A549 treated with GW870086 at 1 μM for 4 hours (cell line): ENCODE measurements around the gene FBXO3. TPM values are rescaled to one million over a fixed set of nuclear protein-coding genes. Genes with fewer than 3 reads are reported as not detected.

Experiments
- total RNA-seq: library from RNA; stranded (reverse); fragments of 200-300 nt; extraction: Qiagen RNA extraction; gene quantifications from 5 replicates; pipeline ENCODE4 v1.2.3, GENCODE V29; 2022; ENCODE audit warnings: low read depth

The FBXO3 gene
- total RNA-seq, result 17.5 to 30.2 TPM (median 26.7 TPM) in 5 replicates

GRCh38 chr11:33773987-33774735, at the start of gene FBXO3:
Gene FBXO3, minus strand, starts transcription at chr11:33774520. Its CDS starts 23 bp downstream, at chr11:33774497.

GRCh38 chr11:33736148-33736812, 38.0 kb downstream of the FBXO3 start, which contains the start of gene CD59:
Gene CD59, minus strand, starts transcription at chr11:33736423. Its CDS starts 13,978 bp downstream, at chr11:33722445.

GRCh38 chr11:33700502-33701271, 73.6 kb downstream of the FBXO3 start, which contains the start of gene C11orf91:
Gene C11orf91, minus strand, starts transcription at chr11:33700826. Its CDS starts 86 bp downstream, at chr11:33700740.

Other genes with a start within 250 kb of the FBXO3 start
- 0.58 to 2.2 TPM (median 1.4 TPM) in 5 replicates for gene C11orf91, start 73.7 kb downstream of the FBXO3 start, total RNA-seq
- gene CD59, start 38.1 kb downstream of the FBXO3 start, total RNA-seq, result 798 to 989 TPM (median 895 TPM) in 5 replicates
- gene LMO2, start 117.6 kb upstream of the FBXO3 start, total RNA-seq, result 0.18 to 1.1 TPM (median 0.64 TPM) in 5 replicates